Colon (tissue), 2 donors: Measurements from ENCODE around the gene CDCA4.

ENCODE experiments used
- FAIRE-seq: peaks from 2 replicates; lab custom pipeline; 2012; peaks lifted over from hg19 to GRCh38; lab: Jason Lieb, UNC
- donor health status: control.
- donor health status: control.

Gene CDCA4

DNA sequence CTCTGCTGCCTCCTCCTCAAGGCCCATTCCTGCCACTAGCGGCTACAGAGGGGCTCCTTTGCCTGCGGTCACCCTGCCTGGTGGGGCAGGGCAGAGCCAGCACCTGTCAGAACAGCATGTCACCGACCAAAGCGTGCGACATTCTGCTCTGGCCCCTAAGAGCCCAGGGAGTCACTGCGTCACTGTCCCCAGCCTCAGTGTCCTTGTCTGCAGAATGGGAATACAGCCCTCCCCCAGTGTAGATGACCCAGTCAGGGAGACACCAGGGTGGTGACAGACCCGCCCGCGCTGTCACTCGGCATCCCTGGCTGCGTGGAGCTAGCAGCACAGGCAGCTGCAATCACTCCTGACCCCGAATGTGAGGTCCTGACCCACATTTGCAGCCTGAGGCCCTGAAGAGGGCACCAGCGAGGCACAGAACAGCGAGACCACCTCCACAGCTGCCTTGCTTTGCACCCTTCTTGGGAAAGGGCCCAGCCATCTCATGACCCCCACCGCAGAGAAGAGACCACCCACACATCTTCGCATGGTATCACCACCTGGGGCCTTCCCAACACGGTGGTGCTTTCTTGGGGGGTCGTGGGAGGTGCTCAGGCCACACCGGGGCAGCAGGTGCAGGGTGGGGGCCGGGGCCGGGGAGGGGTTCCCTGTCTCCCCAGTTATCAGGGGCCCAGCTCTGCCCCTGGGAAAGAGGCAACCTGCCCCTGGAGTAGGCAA is 45.2 kb downstream of the CDCA4 start:
- FAIRE-seq: no peak

GRCh38 chr14:104974665-104975390 is 46.1 kb downstream of the CDCA4 start:
- no peak for FAIRE-seq

DNA sequence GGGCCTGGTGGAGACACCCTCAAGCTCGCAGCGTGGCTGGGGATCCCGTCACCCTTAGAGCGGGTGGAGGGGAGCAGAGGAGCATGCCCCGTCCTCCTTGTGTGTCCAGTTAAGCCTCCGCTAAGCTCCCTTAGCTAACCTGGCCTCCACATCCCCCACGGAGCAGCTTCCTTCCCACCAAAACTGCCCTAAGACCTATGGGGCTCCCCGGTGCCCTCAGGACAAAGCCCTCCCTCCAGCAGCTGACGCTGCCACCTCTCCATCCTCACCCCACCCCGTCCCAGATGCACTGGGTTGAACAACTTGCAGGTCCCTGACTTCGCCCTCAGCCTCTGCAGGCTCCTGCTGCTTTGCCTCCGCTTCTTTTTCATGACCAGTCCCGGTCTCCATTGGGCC is 46.7 kb downstream of the CDCA4 start:
- FAIRE-seq: no peak

DNA sequence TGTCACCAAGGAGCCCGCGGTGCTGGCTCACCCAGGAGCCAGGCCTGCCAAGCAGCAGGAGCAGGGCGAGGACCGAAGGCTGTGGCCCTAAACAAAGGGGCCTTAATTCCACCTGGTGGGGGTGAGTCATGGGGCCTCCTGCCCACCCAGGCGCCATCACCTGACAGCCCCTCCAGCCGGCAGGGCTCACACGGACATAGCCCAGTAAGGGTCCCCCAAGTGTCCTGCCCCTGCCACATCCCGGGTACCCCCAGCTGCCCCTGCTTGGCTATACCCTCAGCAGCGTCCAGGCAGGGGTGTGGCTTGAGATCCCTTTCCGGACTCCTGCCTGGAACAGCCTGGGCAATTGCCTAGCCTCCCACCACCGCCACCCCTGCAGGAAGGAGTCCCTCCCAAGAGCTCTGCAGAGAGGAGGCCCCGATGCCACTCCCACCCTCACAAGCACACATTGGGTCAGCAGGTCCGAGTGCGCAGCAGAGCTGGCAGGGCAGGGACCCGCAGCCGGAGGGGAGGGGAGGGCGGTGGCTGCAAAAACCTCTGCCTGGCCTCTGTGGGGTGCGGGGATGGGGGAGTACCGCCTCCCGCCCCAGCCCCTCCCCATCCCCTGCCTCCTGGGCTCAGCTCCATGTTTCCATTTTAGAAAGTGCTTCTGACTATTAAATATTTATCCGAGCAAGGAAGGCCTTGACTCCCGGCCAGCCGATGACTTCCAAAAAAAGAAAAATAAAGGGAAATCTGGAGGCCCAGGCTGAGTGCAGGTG is 47.3 kb downstream of the CDCA4 start:
- no peak for FAIRE-seq

DNA sequence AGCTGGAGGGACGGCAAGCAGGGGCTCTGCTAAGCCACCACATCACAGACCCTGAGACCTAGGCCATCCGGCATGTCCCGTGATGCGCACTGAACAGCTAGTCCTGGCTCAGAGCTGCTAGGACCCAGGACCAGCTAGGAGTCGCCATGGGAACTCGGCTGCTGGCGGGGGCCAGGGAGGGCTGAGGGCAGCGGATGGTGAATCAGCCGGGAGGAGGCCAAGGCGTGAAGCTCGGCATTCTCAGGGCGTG is 47.8 kb downstream of the CDCA4 start:
- FAIRE-seq: no peak

GRCh38 chr14:104972301-104973134 is 48.4 kb downstream of the CDCA4 start:
- FAIRE-seq: no peak

DNA sequence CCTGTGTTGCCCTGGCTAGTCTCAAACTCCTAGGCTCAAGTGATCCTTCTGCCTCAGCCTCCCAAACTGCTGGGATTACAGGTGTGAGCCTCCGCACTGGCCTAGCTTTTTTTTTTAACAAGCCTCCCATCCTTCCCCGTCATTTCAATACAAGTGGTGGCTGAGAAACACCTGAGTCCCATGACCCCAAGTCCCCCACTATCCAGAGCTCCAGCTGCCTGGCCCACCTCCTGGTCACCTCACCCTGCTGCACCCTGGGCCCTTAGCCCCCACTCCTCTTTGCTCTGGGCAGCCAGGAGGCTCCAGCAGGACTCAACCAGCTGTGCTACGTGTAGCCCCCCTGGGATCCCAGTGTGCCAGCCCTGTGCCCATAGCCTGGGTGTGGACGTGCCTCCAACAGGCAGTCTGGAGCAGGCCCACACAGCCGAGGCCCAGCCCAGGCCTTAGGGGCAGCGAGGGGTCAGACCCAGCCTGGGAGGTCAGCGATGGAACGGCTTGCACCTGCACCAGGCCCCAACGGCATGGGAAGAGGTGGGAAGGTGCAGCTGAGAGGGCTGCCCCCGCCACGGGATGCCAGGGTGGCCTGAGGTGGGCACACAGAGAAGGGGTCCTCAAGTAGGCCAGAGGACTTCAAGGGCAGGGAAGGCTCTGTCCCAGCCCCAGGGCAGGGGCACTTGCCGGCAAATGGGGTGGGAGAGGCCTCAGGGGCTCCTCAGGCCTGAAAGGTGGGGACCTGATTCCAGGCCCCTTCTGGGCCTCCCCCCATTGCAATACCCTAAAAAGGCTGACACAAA is 49.2 kb downstream of the CDCA4 start:
- FAIRE-seq: no peak

- FAIRE-seq: no peak
These were observed 50.4 kb downstream of the CDCA4 start for GRCh38 chr14:104970231-104971068.

DNA sequence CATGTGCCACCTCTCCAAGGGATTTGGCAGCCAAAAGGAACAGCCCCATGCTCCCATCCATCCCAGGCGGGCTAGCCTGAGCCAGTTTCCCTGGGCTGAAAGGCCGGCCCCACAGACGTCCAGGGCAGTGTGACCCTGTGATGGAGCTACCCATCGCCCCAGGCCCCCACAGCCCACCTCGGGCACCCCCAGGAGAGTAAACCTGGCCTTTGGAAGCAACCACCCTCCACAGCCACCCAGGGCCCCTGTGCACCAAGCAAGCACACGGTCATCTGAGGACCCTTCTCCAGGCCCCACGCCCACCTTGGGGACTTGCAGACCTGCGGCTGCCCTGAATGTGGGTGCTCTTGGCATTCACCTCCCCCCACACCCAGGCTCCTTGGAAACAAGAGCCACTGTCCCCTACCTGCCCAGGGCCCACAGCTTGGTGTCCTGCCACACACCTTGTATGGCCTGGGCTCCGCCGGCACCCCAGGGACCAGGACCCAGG is 51.1 kb downstream of the CDCA4 start:
- no peak for FAIRE-seq

- FAIRE-seq: no peak
These were observed 52.1 kb downstream of the CDCA4 start for GRCh38 chr14:104968541-104969401.

DNA sequence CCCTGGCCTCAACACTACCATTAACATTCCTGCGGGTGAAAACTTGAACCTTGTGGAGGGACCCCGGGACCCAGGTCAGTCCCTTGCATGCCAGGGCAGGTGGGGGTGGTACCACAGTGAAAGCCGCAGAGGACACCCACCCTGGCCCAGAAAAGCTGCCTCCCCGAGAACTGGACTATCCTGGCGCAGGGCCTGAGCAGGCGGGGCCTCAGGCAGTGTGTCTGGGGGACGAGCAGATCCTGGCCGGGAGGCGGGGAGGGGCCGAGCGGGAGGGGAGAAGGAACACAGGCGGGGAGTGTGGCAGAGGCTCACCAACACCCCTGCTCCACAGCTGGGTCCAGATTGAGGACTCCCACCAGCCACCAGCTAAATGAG is 52.7 kb downstream of the CDCA4 start:
- FAIRE-seq: no peak

- FAIRE-seq: no peak
These were observed 53.3 kb downstream of the CDCA4 start for GRCh38 chr14:104967386-104968152.

DNA sequence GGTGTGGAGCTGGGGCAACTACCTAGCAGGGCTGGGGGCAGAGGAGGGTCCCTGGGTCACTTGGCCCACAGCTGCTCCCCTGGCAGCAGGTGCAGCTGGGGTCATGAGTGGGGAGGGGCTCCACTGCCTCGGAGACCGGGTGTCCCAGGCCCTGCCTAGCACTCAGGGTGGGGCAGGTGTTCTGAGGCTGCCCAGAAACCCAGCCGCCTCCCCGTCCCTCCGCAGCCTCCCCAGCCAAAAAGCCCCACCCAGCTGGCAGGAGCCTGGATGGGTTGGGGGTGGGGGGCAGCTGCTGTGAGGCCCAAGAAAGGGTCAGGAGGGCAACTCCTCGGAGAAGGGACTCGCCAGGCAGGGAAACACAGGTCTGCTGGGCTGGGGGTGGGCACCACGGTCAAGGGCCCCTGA is 53.9 kb downstream of the CDCA4 start:
- no peak for FAIRE-seq

GRCh38 chr14:104966261-104966865 is 54.5 kb downstream of the CDCA4 start:
- FAIRE-seq: no peak

DNA sequence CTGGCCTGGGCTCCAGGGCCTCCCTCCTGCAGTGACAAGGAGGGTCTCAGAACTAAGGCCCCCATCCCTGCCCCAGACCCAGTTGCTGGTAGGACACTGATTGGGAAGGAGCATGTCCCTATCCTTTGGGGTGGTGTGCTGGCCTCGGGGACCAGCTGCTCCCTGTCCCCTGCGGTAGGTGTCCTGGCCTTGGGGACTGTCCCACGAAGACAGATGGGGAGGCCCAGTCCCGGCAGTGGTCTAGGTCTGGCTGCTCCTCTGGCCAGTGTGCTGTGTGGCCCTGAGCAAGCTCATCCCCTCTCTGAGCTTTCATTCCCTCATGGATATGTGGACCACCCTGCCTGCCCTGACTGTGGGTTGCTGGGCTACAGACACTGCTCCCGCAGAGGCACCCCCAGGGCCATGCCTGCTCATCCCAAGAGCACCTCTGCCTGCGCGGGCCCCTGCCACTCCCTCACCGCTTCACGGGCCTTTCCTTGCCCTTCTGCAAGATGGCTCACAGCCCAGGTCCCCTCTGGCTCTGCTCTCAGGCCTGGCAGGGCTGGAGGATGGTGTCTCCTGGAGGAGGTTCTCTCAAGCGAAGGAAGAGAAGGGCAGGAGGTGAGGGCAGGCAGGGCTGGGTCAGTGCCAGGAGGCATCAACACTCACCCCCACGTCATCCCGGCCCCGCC is 55.2 kb downstream of the CDCA4 start:
- no peak for FAIRE-seq

DNA sequence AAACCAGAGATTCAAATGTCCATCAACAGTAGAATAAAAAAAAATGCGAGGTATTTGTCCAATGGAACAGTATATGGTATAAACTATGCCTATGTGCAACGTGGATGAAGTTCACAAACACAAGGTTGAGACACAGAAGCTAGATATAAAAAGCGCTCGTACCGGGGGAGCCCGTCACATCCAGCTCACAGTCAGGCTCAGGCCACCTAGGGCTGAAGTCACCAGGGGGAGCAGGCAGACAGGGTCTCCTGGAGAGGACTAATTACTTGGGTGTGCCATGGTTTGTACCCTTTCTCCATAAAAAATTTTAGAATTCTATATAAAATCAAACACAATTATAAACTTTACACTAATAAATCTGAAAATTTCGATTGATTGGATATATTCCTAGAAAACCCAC is 56.3 kb downstream of the CDCA4 start:
- no peak for FAIRE-seq
